Fibroblast of pulmonary artery (primary cell): ENCODE measurements around the gene HTR3D.
"Not testable (repeated sequence)": the region's sequence is repeated elsewhere in the genome, so short reads cannot be mapped to it uniquely, and the experiment has no call there.

Experiments used
- DNase-seq: peaks from one replicate; pipeline ENCODE4 v3.0.0-alpha.2; 2010; ENCODE audit warnings: low read depth
- H3K4me3 ChIP-seq: replicated peaks from 2 replicates; pipeline ENCODE4 v1.5.1; 2011; ENCODE audit warnings: low read depth, mild to moderate bottlenecking, control low read depth, low read length, moderate library complexity
- TF ChIP-seq, protein P1 (sequence below): IDR thresholded peaks from 2 replicates; pipeline ENCODE4 v1.5.1; 2011; ENCODE audit warnings: mild to moderate bottlenecking, control low read depth, low read length, inconsistent platforms; ENCODE audit errors: missing control alignments

Gene HTR3D

DNA sequence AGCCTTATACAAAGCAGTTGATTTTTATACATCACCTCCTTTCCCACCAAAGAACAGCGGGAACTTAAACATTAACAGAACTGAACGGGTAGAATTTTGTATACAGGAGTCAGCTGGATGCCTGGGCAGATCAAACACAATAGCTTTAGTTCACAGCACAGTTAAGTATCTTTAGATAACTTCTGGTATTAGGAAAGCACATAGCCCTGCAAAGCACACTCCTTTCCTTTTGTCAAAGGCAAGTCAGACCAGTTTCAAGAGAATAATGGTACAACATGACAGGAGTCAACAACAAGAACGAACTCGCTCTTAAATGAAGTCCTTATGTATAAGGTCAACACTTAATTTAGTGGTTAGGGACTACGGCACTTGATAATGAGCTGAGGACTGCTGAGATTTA is 40.1 kb upstream of the HTR3D start:
- no peak for DNase-seq
- no peak overlapping the region for H3K4me3 ChIP-seq
- TF ChIP-seq, protein P1, sequence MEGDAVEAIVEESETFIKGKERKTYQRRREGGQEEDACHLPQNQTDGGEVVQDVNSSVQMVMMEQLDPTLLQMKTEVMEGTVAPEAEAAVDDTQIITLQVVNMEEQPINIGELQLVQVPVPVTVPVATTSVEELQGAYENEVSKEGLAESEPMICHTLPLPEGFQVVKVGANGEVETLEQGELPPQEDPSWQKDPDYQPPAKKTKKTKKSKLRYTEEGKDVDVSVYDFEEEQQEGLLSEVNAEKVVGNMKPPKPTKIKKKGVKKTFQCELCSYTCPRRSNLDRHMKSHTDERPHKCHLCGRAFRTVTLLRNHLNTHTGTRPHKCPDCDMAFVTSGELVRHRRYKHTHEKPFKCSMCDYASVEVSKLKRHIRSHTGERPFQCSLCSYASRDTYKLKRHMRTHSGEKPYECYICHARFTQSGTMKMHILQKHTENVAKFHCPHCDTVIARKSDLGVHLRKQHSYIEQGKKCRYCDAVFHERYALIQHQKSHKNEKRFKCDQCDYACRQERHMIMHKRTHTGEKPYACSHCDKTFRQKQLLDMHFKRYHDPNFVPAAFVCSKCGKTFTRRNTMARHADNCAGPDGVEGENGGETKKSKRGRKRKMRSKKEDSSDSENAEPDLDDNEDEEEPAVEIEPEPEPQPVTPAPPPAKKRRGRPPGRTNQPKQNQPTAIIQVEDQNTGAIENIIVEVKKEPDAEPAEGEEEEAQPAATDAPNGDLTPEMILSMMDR: no peak

- H3K4me3 ChIP-seq: no peak overlapping the region
- TF ChIP-seq, protein P1: no peak
- no peak for DNase-seq
Observed at GRCh38 chr3:184001761-184002160, 29.8 kb upstream of the HTR3D start.

GRCh38 chr3:184002469-184002868 is 29.1 kb upstream of the HTR3D start:
- DNase-seq: no peak
- TF ChIP-seq, protein P1: no peak
- H3K4me3 ChIP-seq: no peak overlapping the region

DNA sequence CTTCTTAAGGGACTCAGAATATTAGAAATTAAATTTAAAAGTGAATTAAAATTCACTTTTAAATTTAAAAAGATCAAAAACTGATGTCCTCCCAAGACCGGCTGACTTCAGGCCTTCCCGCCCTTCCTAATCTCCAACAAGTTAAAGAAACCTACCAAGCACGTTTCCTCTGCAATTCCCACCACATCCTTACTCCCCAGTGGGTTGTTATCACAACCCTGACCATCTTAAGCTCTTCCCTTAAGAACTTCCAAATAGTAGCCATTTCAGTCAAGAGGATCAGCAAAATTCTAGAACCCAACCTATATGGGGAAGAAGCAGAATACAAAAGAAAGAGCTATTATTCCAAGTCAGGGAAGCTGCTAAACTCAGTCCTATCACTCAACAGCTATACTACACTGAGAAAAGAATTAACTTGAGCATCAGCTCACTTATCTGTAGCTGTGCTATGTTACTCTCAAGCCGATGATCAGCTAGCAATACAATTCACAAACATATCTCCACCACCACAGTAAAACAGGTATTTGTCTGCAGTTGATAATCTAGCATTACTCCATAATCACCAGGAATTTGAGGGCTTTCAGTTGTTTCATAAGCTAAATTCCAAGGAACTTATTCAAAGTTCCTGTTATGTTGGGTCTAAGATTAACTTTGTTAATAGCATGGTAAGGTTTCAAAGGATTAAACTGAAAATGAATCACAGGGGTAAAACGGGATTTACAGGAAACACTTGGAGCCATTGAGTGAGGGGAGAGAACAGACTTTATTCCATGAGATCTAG is 28.2 kb upstream of the HTR3D start:
- H3K4me3 ChIP-seq: no peak overlapping the region
- TF ChIP-seq, protein P1: no peak
- DNase-seq: peak; percentile 79

GRCh38 chr3:184004476-184004875 is 27.1 kb upstream of the HTR3D start:
- TF ChIP-seq, protein P1: no peak
- no peak overlapping the region for H3K4me3 ChIP-seq
- no peak for DNase-seq

- TF ChIP-seq, protein P1: no peak
- no peak overlapping the region for H3K4me3 ChIP-seq
- DNase-seq: peak; percentile 15
Observed at GRCh38 chr3:184005941-184006507, 25.5 kb upstream of the HTR3D start.

- not testable (repeated sequence) for H3K4me3 ChIP-seq
Observed at GRCh38 chr3:184007143-184007813, 24.3 kb upstream of the HTR3D start.

More at GRCh38 chr3:184007143-184007813, 24.3 kb upstream of the HTR3D start:
- not testable (repeated sequence) for DNase-seq
